ENCODE data around the gene CARS1.

DNA sequence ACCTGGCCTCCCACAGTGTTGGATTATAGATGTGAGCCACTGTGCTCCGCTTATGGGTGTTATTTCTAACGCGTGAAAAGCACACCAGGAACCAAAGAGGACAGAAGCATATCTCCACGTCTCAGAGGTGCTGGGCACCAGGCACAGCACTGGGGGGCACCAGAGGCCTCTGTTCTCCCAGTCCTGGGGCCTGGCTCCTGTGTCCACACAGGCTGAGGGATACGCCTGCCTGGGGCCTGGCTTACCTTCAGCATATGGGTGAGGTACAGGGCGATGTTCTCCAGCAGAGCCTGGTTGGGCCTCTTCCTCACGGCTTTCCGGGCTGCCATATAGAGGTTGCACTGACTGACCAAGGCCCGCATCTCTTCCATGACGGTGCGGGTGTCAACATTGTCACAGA, 40.4 kb downstream of the CARS1 start:
- TF ChIP-seq EP300 (IDR thresholded peaks at IDR 0.05): no peak
- TF ChIP-seq, protein P1, sequence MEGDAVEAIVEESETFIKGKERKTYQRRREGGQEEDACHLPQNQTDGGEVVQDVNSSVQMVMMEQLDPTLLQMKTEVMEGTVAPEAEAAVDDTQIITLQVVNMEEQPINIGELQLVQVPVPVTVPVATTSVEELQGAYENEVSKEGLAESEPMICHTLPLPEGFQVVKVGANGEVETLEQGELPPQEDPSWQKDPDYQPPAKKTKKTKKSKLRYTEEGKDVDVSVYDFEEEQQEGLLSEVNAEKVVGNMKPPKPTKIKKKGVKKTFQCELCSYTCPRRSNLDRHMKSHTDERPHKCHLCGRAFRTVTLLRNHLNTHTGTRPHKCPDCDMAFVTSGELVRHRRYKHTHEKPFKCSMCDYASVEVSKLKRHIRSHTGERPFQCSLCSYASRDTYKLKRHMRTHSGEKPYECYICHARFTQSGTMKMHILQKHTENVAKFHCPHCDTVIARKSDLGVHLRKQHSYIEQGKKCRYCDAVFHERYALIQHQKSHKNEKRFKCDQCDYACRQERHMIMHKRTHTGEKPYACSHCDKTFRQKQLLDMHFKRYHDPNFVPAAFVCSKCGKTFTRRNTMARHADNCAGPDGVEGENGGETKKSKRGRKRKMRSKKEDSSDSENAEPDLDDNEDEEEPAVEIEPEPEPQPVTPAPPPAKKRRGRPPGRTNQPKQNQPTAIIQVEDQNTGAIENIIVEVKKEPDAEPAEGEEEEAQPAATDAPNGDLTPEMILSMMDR (IDR thresholded peaks at IDR 0.05): no peak
- no peak for TF ChIP-seq POLR2A (IDR thresholded peaks at IDR 0.05)
- TF ChIP-seq POLR2AphosphoS5 (IDR thresholded peaks at IDR 0.05): no peak
